ENCODE results near the gene ZNF207.

Gene ZNF207

DNA sequence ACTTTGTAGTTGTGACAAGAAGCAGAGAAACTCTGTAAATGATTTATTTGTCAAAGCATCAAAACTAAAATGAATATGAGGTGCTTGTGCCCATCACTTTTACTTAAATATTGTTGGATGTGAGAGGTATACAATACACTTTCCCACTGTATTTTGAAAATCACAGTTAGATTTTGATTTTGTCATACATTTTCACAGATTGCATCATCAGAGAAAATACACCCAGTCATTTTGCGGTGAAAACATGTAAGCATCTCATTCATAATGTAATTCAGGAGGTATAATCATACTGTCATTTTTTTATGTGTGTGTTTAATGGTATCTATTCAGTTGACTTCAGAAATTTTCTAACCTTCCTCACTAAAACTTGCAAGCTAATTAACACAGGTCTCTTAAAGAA is 11.3 kb downstream of the ZNF207 start:
- no peaks in the 10 kb centered on the region for H3K9me2 ChIP-seq (ENCODE audit: low read depth, low read length)
- no peak overlapping the region for H3K27ac ChIP-seq (ENCODE audit: low read depth, low read length, poor library complexity, severe bottlenecking)
- H3K4me2 ChIP-seq (ENCODE audit: low read length) = no peak overlapping the region
- no peak overlapping the region for H3K4me3 ChIP-seq (ENCODE audit: low read depth, low read length, poor library complexity, severe bottlenecking)
- no peak overlapping the region for H3K9ac ChIP-seq (ENCODE audit: low read length)
- no peak overlapping the region for H2AFZ ChIP-seq (ENCODE audit: low read length)
- peaks cover 94% of the 10 kb centered on the region for H3K36me3 ChIP-seq (ENCODE audit: insufficient read depth, low read length)
- no peaks in the 10 kb centered on the region for H3K9me3 ChIP-seq (ENCODE audit: low read length)
- no peak for TF ChIP-seq EZH2 (IDR thresholded peaks at IDR 0.05; ENCODE audit: borderline replicate concordance, low read length)
- TF ChIP-seq, protein P1, sequence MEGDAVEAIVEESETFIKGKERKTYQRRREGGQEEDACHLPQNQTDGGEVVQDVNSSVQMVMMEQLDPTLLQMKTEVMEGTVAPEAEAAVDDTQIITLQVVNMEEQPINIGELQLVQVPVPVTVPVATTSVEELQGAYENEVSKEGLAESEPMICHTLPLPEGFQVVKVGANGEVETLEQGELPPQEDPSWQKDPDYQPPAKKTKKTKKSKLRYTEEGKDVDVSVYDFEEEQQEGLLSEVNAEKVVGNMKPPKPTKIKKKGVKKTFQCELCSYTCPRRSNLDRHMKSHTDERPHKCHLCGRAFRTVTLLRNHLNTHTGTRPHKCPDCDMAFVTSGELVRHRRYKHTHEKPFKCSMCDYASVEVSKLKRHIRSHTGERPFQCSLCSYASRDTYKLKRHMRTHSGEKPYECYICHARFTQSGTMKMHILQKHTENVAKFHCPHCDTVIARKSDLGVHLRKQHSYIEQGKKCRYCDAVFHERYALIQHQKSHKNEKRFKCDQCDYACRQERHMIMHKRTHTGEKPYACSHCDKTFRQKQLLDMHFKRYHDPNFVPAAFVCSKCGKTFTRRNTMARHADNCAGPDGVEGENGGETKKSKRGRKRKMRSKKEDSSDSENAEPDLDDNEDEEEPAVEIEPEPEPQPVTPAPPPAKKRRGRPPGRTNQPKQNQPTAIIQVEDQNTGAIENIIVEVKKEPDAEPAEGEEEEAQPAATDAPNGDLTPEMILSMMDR (IDR thresholded peaks at IDR 0.05; ENCODE audit: low read length) = no peak
- H4K20me1 ChIP-seq (ENCODE audit: insufficient read depth, low read length) = no peaks in the 10 kb centered on the region
- H3K79me2 ChIP-seq (ENCODE audit: insufficient read depth, low read length) = peaks cover 17% of the 10 kb centered on the region
- H3K27me3 ChIP-seq (ENCODE audit: insufficient read depth, low read length) = no peaks in the 10 kb centered on the region
- no peaks in the 10 kb centered on the region for H3F3A ChIP-seq (ENCODE audit: insufficient read depth, low read length)
- H3K4me1 ChIP-seq (ENCODE audit: insufficient read depth, low read length, severe bottlenecking) = no peaks in the 10 kb centered on the region

DNA sequence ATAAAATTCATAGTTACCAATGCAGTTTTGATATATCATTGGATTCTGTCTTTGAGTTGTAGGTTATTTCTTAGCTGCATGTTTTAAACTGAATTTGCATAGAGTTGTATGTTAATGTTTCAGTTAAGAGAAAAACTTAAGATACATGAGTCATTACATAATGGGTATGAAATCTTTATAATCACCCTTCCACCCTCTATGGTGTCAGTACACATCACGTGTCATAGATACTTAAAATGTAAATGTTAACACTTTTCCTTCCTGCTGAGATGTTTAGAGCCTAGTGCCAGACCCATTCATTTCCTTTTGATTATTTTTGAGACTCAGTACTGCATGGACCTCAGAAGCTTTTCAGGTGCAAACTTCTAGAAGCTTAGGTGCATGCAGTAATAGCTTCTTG is 20.5 kb downstream of the ZNF207 start:
- H3K36me3 ChIP-seq (ENCODE audit: insufficient read depth, low read length) = peaks cover 97% of the 10 kb centered on the region
- no peak overlapping the region for H3K27ac ChIP-seq (ENCODE audit: low read depth, low read length, poor library complexity, severe bottlenecking)

DNA sequence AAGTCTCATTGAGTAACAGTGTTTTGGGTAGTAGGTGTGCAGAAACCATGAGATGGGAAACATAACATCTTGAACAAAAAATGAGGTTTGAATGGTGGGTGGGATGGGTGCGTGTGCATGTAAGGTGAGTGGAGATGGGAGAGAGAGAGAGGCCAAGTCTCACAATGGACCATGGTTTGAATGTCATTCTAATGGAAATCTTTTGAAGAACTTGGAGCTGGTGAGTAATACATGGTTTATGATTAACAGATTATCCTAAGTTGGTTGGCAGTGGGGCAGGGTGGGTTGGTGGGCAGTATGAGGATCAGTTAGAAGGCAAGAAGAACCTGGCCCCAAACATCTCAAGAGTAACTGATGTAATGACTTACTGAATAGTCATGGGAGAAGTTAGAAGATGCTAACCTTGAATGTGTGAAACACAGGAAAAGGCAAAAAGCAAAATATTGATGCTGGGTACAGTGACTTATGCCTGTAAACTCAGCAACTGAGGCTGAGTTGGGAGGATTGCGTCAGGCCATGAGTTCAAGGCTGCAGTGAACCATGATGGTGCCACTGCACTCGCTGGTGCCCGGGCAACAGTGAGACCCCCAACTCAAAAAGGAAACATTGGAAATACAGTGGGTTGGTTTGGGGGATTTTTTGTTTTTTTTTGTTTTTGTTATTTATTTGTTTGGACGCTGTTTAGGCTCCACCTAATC is 32.7 kb downstream of the ZNF207 start:
- Histone ChIP-seq H3F3A (ENCODE audit: insufficient read depth, low read length) (no peaks in the 10 kb centered on the region), H3K27ac (ENCODE audit: low read depth, low read length, poor library complexity, severe bottlenecking) (no peak overlapping the region), H3K4me2 (ENCODE audit: low read length) (no peak overlapping the region), H2AFZ (ENCODE audit: low read length) (no peak overlapping the region), H3K9me2 (ENCODE audit: low read depth, low read length) (no peaks in the 10 kb centered on the region), H3K9ac (ENCODE audit: low read length) (no peak overlapping the region), H4K20me1 (ENCODE audit: insufficient read depth, low read length) (no peaks in the 10 kb centered on the region), H3K4me1 (ENCODE audit: insufficient read depth, low read length, severe bottlenecking) (no peaks in the 10 kb centered on the region), H3K36me3 (ENCODE audit: insufficient read depth, low read length) (peaks cover 51% of the 10 kb centered on the region), H3K79me2 (ENCODE audit: insufficient read depth, low read length) (no peaks in the 10 kb centered on the region), H3K4me3 (ENCODE audit: low read depth, low read length, poor library complexity, severe bottlenecking) (no peak overlapping the region), H3K27me3 (ENCODE audit: insufficient read depth, low read length) (no peaks in the 10 kb centered on the region), H3K9me3 (ENCODE audit: low read length) (no peaks in the 10 kb centered on the region)
- TF ChIP-seq, protein P1 (IDR thresholded peaks at IDR 0.05; ENCODE audit: low read length) = no peak
- TF ChIP-seq EZH2 (IDR thresholded peaks at IDR 0.05; ENCODE audit: borderline replicate concordance, low read length) = no peak

More for the DNA sequence above, 20.5 kb downstream of the ZNF207 start:
- no peaks in the 10 kb centered on the region for H3F3A ChIP-seq (ENCODE audit: insufficient read depth, low read length)
- no peak overlapping the region for H3K9ac ChIP-seq (ENCODE audit: low read length)
- peaks cover 5% of the 10 kb centered on the region for H4K20me1 ChIP-seq (ENCODE audit: insufficient read depth, low read length)
- no peak overlapping the region for H3K4me3 ChIP-seq (ENCODE audit: low read depth, low read length, poor library complexity, severe bottlenecking)
- no peak for TF ChIP-seq EZH2 (IDR thresholded peaks at IDR 0.05; ENCODE audit: borderline replicate concordance, low read length)
- TF ChIP-seq, protein P1 (IDR thresholded peaks at IDR 0.05; ENCODE audit: low read length) = no peak
- no peak overlapping the region for H2AFZ ChIP-seq (ENCODE audit: low read length)
- no peaks in the 10 kb centered on the region for H3K9me3 ChIP-seq (ENCODE audit: low read length)
- H3K4me1 ChIP-seq (ENCODE audit: insufficient read depth, low read length, severe bottlenecking) = no peaks in the 10 kb centered on the region
- peaks cover 9% of the 10 kb centered on the region; the same call in 1 of the 2 replicates for H3K79me2 ChIP-seq (ENCODE audit: insufficient read depth, low read length)
- H3K27me3 ChIP-seq (ENCODE audit: insufficient read depth, low read length) = no peaks in the 10 kb centered on the region
- no peak overlapping the region for H3K4me2 ChIP-seq (ENCODE audit: low read length)
- H3K9me2 ChIP-seq (ENCODE audit: low read depth, low read length) = no peaks in the 10 kb centered on the region
